H9 (cell line): ENCODE results near the gene REXO4. TPM values are rescaled to one million over a fixed set of nuclear protein-coding genes. Genes with fewer than 3 reads are reported as not detected.

ENCODE experiments used
- DNase-seq: peaks from one replicate; pipeline ENCODE4 v3.0.0-alpha.2; 2017
- H2AFZ ChIP-seq: one replicate; pipeline ENCODE4 v1.6.1; 2013; ENCODE audit warnings: mild to moderate bottlenecking, low read length, control low read depth, moderate library complexity
- H2AK5ac ChIP-seq: 2 replicates; pipeline ENCODE4 v1.6.1; 2013; ENCODE audit warnings: low read length, control low read depth, mixed read lengths; ENCODE audit not compliant: insufficient read length
- H2BK120ac ChIP-seq: one replicate; pipeline ENCODE4 v1.6.1; 2013; ENCODE audit warnings: low read depth, mild to moderate bottlenecking, low read length, control low read depth, inconsistent platforms; ENCODE audit not compliant: poor library complexity, severe bottlenecking
- H2BK12ac ChIP-seq: 2 replicates; pipeline ENCODE4 v1.6.1; 2013; ENCODE audit warnings: low read length, control low read depth, mixed read lengths, low read depth; ENCODE audit not compliant: insufficient read length
- H2BK15ac ChIP-seq: 2 replicates; pipeline ENCODE4 v1.6.1; 2013; ENCODE audit warnings: low read depth, low read length, control low read depth
- H2BK20ac ChIP-seq: one replicate; pipeline ENCODE4 v1.6.1; 2013; ENCODE audit warnings: low read depth, mild to moderate bottlenecking, low read length, control low read depth, inconsistent platforms; ENCODE audit not compliant: poor library complexity, severe bottlenecking
- H2BK5ac ChIP-seq: 2 replicates; pipeline ENCODE4 v1.6.1; 2013; ENCODE audit warnings: low read length, control low read depth, mixed read lengths; ENCODE audit not compliant: insufficient read length
- H3K14ac ChIP-seq: 2 replicates; pipeline ENCODE4 v1.6.1; 2013; ENCODE audit warnings: low read length, control low read depth; ENCODE audit not compliant: insufficient read depth
- H3K18ac ChIP-seq: 2 replicates; pipeline ENCODE4 v1.6.1; 2013; ENCODE audit warnings: low read depth, mild to moderate bottlenecking, mixed read lengths, low read length, control low read depth; ENCODE audit not compliant: insufficient read length
- H3K23ac ChIP-seq: 2 replicates; pipeline ENCODE4 v1.6.1; 2013; ENCODE audit warnings: low read length, control low read depth, mixed read lengths, low read depth; ENCODE audit not compliant: insufficient read length
- H3K23me2 ChIP-seq: 2 replicates; pipeline ENCODE4 v1.6.1; 2013; ENCODE audit warnings: low read depth, mild to moderate bottlenecking, mixed read lengths, low read length, control low read depth; ENCODE audit not compliant: insufficient read length, poor library complexity, severe bottlenecking
- H3K27ac ChIP-seq: 2 replicates; pipeline ENCODE4 v1.5.1; 2013; ENCODE audit warnings: low read length, control low read depth, mixed read lengths, low read depth; ENCODE audit not compliant: insufficient read length
- H3K27me3 ChIP-seq: 2 replicates; pipeline ENCODE4 v1.6.1; 2013; ENCODE audit warnings: low read length, control low read depth, inconsistent platforms; ENCODE audit not compliant: insufficient read depth
- H3K4ac ChIP-seq: 2 replicates; pipeline ENCODE4 v1.6.1; 2013; ENCODE audit warnings: low read depth, mild to moderate bottlenecking, control low read depth, inconsistent platforms, low read length, moderate library complexity
- H3K4me1 ChIP-seq: 2 replicates; pipeline ENCODE4 v1.6.1; 2013; ENCODE audit warnings: low read length, control low read depth, inconsistent platforms; ENCODE audit not compliant: insufficient read depth
- H3K4me2 ChIP-seq: 2 replicates; pipeline ENCODE4 v1.6.1; 2013; ENCODE audit warnings: low read length, control low read depth, mixed read lengths; ENCODE audit not compliant: insufficient read length, insufficient read depth
- H3K56ac ChIP-seq: 2 replicates; pipeline ENCODE4 v1.6.1; 2013; ENCODE audit warnings: low read depth, mild to moderate bottlenecking, mixed read lengths, low read length, control low read depth; ENCODE audit not compliant: insufficient read length
- H3K79me1 ChIP-seq: 2 replicates; pipeline ENCODE4 v1.6.1; 2013; ENCODE audit warnings: low read depth, mild to moderate bottlenecking, moderate library complexity, low read length, control low read depth, inconsistent platforms; ENCODE audit not compliant: insufficient read depth, poor library complexity, severe bottlenecking
- H3K79me2 ChIP-seq: 2 replicates; pipeline ENCODE4 v1.6.1; 2013; ENCODE audit warnings: low read length, control low read depth, inconsistent platforms; ENCODE audit not compliant: insufficient read depth
- H3K9ac ChIP-seq: 2 replicates; pipeline ENCODE4 v1.6.1; 2013; ENCODE audit warnings: low read length, control low read depth, mixed read lengths; ENCODE audit not compliant: insufficient read length; ENCODE audit errors: extremely low read depth
- H3K9me3 ChIP-seq: one replicate; pipeline ENCODE4 v1.6.1; 2013; ENCODE audit warnings: low read depth, low read length, inconsistent platforms; ENCODE audit not compliant: control insufficient read depth
- H3T11ph ChIP-seq: one replicate; pipeline ENCODE4 v1.6.1; 2013; ENCODE audit warnings: mild to moderate bottlenecking, low read length, control low read depth, inconsistent platforms
- H4K20me1 ChIP-seq: one replicate; pipeline ENCODE4 v1.6.1; 2013; ENCODE audit not compliant: control insufficient read depth, insufficient read length, insufficient read depth
- H4K5ac ChIP-seq: 2 replicates; pipeline ENCODE4 v1.6.1; 2013; ENCODE audit warnings: low read depth, mild to moderate bottlenecking, mixed read lengths, low read length, control low read depth; ENCODE audit not compliant: insufficient read length
- H4K8ac ChIP-seq: replicated peaks from 2 replicates; pipeline ENCODE4 v1.6.1; 2013; ENCODE audit warnings: low read length, control low read depth, mixed read lengths, low read depth; ENCODE audit not compliant: insufficient read length
- H4K91ac ChIP-seq: 2 replicates; pipeline ENCODE4 v1.6.1; 2013; ENCODE audit warnings: low read depth, mild to moderate bottlenecking, moderate library complexity, mixed read lengths, low read length, control low read depth; ENCODE audit not compliant: insufficient read length
- H3K27ac Mint-ChIP-seq, 3 experiments: 2 replicates in 2 of 3; 3 replicates in 1 of 3; pipeline ENCODE4 v1.8.0; 2020 to 2021; ENCODE audit warnings: mixed read lengths in 3 of 3, mild to moderate bottlenecking in 1 of 3, moderate library complexity in 1 of 3
- H3K27me3 Mint-ChIP-seq: 2 replicates; pipeline ENCODE4 v1.8.0; 2021; ENCODE audit warnings: low read depth, mild to moderate bottlenecking, moderate library complexity, mixed read lengths
- H3K36me3 Mint-ChIP-seq, 3 experiments: 2 replicates in 2 of 3; 3 replicates in 1 of 3; pipeline ENCODE4 v1.8.0; 2020 to 2021; ENCODE audit warnings: low read depth in 3 of 3, mixed read lengths in 3 of 3; ENCODE audit not compliant: insufficient read depth in 1 of 3
- H3K4me1 Mint-ChIP-seq, 2 experiments: 2 replicates each; pipeline ENCODE4 v1.8.0; 2020; ENCODE audit warnings: mixed read lengths in 2 of 2
- H3K4me3 Mint-ChIP-seq, 2 experiments: 2 replicates in 1 of 2; 3 replicates in 1 of 2; pipeline ENCODE4 v1.8.0; 2020 to 2021; ENCODE audit warnings: mild to moderate bottlenecking in 2 of 2, mixed read lengths in 2 of 2, moderate library complexity in 1 of 2
- H3K9me3 Mint-ChIP-seq, 2 experiments: 2 replicates in 1 of 2; 3 replicates in 1 of 2; pipeline ENCODE4 v1.8.0; 2020; ENCODE audit warnings: mild to moderate bottlenecking in 2 of 2, mixed read lengths in 2 of 2, moderate library complexity in 1 of 2
- CTCF ChIP-seq: fragments of 200-600 bp; sonication (generic); conservative IDR thresholded peaks from 3 replicates; pipeline ENCODE4 v1.8.0; 2021; ENCODE audit warnings: antibody characterized with exemption, mild to moderate bottlenecking
- WGBS: extraction: QIAGEN DNeasy Blood & Tissue Kit; methylation state at CpG from one replicate; pipeline ENCODE4 v1.1.7; 2013; ENCODE audit warnings: missing lambda C conversion rate, low lambda C conversion rate, mixed read lengths; ENCODE audit not compliant: insufficient read length; ENCODE audit errors: extremely low coverage; 5-methylcytosine and 5-hydroxymethylcytosine counted together
- total RNA-seq: library from RNA; stranded (reverse); gene quantifications from 2 replicates; pipeline ENCODE4 v1.2.1, GENCODE V29; 2021

Gene REXO4
- total RNA-seq, 1 experiment from 2014 or later: 35.2 TPM

GRCh38 chr9:133379153-133380086 is 38.4 kb downstream of the REXO4 start:
- Mint-ChIP-seq H3K4me3 (no peak overlapping the region; a peak in 1 of 5 replicates), H3K4me1 (peaks cover 6 to 8% of the 10 kb centered on the region in 2 experiments), H3K9me3 (peaks cover 3 to 4% of the 10 kb centered on the region in 2 experiments; a peak in 3 of 5 replicates), H3K27ac (no peak overlapping the region), H3K36me3 (peaks cover 6% of the 10 kb centered on the region in 3 experiments; a peak in 5 of 7 replicates), H3K27me3 (peaks cover 30% of the 10 kb centered on the region)
- Histone ChIP-seq H2BK120ac (no peak overlapping the region), H4K8ac (no peak overlapping the region), H3K79me1 (no peaks in the 10 kb centered on the region), H3K9ac (no peak overlapping the region), H3K56ac (no peak overlapping the region), H2BK15ac (no peak overlapping the region), H4K91ac (no peak overlapping the region), H3K14ac (no peak overlapping the region; the same call in 1 of the 2 replicates), H3K4me1 (no peaks in the 10 kb centered on the region), H2BK20ac (no peak overlapping the region), H2BK5ac (no peak overlapping the region), H3K4ac (no peak overlapping the region), H3K9me3 (no peaks in the 10 kb centered on the region), H4K20me1 (peaks cover 3% of the 10 kb centered on the region), H3K79me2 (peaks cover 8% of the 10 kb centered on the region; the same call in 1 of the 2 replicates), H3T11ph (no peak overlapping the region), H3K18ac (no peak overlapping the region), H2BK12ac (no peak overlapping the region), H2AFZ (no peak overlapping the region), H4K5ac (no peak overlapping the region), H2AK5ac (no peak overlapping the region), H3K4me2 (no peak overlapping the region), H3K23ac (no peak overlapping the region), H3K23me2 (peaks cover 6% of the 10 kb centered on the region), H3K27ac (no peak overlapping the region), H3K27me3 (no peaks in the 10 kb centered on the region)
- no peak for DNase-seq
- TF ChIP-seq CTCF: no peak
- WGBS: no CpG with 5 or more reads among the region's 14 CpGs
